Measurements from ENCODE around the gene GRHL1. TPM values are rescaled to one million over a fixed set of nuclear protein-coding genes. Genes with fewer than 3 reads are reported as not detected.

The GRHL1 gene
- total RNA-seq, 4 donors from 2014 or later = 112 to 233 (median 121) TPM

DNA sequence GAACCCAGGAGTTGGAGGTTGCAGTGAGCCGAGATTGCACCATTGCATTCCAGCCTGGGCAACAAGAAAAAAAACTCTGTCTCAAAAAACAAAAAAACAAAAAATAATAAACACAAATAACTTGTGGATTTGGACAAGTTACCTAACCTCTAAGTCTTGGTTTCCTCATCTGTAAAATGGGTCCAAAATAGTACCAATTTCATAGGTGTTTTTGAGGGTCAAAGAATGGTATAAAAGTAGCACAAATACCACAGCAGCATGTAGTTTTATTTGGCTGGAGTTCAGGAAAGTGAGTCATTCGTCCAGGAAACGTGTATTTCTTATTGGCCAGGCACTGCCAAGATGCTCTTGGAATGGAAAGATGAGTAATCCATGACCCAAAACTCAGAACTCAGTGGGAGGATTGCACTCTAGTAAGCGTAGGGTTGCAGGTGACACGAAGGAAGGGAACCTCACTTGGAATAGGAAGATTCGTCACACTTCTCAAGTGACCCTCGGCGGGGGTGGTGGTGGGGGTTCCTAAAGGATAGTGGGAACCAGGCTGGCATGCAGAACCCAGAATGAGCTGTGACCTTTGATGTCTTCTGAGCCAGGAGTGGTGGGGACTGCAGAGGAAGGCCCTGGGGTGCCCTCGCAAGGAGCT is 24.4 kb downstream of the GRHL1 start:
- TF ChIP-seq EP300 (IDR thresholded peaks at IDR 0.05) (no peak), POLR2AphosphoS5 (IDR thresholded peaks at IDR 0.05) (no peak), POLR2A (IDR thresholded peaks at IDR 0.05) (no peak)
- TF ChIP-seq, protein P1, sequence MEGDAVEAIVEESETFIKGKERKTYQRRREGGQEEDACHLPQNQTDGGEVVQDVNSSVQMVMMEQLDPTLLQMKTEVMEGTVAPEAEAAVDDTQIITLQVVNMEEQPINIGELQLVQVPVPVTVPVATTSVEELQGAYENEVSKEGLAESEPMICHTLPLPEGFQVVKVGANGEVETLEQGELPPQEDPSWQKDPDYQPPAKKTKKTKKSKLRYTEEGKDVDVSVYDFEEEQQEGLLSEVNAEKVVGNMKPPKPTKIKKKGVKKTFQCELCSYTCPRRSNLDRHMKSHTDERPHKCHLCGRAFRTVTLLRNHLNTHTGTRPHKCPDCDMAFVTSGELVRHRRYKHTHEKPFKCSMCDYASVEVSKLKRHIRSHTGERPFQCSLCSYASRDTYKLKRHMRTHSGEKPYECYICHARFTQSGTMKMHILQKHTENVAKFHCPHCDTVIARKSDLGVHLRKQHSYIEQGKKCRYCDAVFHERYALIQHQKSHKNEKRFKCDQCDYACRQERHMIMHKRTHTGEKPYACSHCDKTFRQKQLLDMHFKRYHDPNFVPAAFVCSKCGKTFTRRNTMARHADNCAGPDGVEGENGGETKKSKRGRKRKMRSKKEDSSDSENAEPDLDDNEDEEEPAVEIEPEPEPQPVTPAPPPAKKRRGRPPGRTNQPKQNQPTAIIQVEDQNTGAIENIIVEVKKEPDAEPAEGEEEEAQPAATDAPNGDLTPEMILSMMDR (IDR thresholded peaks at IDR 0.05) = no peak
- H3K27me3 ChIP-seq = no peaks in the 10 kb centered on the region
- DNase-seq (ENCODE audit: low spot score in 2 of 2) = no peak
- no peaks in the 10 kb centered on the region for H3K9me3 ChIP-seq
- H3K4me3 ChIP-seq = no peak overlapping the region
- H3K36me3 ChIP-seq = peaks cover 4% of the 10 kb centered on the region
- no peak overlapping the region for H3K27ac ChIP-seq
- 49% methylated on average over 9 of the region's 9 CpGs for WGBS
- H3K4me1 ChIP-seq = peaks cover 43% of the 10 kb centered on the region

DNA sequence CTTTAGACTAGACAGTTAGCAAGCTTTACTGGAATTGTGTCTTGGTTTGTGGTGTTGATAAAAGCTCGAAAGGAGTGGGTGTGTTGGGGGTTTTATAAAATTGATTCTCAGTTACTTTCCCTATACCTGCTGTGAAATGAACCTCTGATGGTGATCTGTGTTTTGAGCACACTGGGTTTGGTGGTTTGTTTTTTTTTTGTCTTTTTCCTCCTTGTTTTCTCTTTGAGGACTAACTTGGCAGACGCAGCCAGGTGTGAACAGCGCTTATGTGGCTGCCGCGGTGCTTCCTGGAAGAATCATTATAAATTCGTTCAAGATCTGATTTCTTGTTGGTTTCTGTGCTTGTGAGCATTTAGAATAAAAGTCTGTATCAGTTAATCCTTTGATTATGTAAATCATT is 28.5 kb downstream of the GRHL1 start:
- H3K4me1 ChIP-seq = peaks cover 33% of the 10 kb centered on the region
- H3K27me3 ChIP-seq = no peaks in the 10 kb centered on the region
- H3K36me3 ChIP-seq = peaks cover 4% of the 10 kb centered on the region
- no peak overlapping the region for H3K4me3 ChIP-seq
- WGBS = 76% methylated on average over 6 of the region's 6 CpGs
- DNase-seq (ENCODE audit: low spot score in 2 of 2) = no peak
- no peak overlapping the region for H3K27ac ChIP-seq
- TF ChIP-seq POLR2AphosphoS5 (IDR thresholded peaks at IDR 0.05) = no peak
- no peak for TF ChIP-seq EP300 (IDR thresholded peaks at IDR 0.05)
- TF ChIP-seq POLR2A (IDR thresholded peaks at IDR 0.05) = no peak
- TF ChIP-seq, protein P1 (IDR thresholded peaks at IDR 0.05) = no peak
- no peaks in the 10 kb centered on the region for H3K9me3 ChIP-seq

DNA sequence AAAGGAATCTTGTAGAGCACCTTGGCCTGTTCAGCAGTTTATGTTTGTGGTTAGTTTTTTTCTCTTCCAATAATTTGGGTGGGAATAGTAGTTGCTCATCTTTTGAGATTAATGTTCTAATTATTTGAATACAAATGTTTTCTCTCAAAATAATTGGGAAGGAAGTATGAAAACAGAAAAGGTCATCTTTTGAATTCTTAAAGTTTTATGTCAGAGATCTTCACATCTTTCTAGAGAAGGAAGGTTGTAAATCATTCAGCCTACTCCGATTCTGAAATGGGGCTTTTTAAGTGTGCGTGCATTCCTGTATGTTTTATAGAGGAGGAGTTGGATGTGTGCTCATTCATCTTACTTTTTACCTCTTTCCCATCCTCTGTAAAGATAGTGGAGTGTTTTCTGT is 29.0 kb downstream of the GRHL1 start:
- TF ChIP-seq, protein P1 (IDR thresholded peaks at IDR 0.05) = no peak
- TF ChIP-seq EP300 (IDR thresholded peaks at IDR 0.05) (no peak), POLR2A (IDR thresholded peaks at IDR 0.05) (no peak), POLR2AphosphoS5 (IDR thresholded peaks at IDR 0.05) (no peak)
- WGBS = 72% methylated on average over 2 of the region's 2 CpGs
- no peaks in the 10 kb centered on the region for H3K27me3 ChIP-seq
- no peaks in the 10 kb centered on the region for H3K9me3 ChIP-seq
- H3K27ac ChIP-seq = peak overlapping the region; percentile 21
- peaks cover 36% of the 10 kb centered on the region for H3K4me1 ChIP-seq
- no peak overlapping the region for H3K4me3 ChIP-seq
- peaks cover 4% of the 10 kb centered on the region for H3K36me3 ChIP-seq
- DNase-seq (ENCODE audit: low spot score in 2 of 2) = no peak

- H3K4me1 ChIP-seq = peaks cover 37% of the 10 kb centered on the region
- TF ChIP-seq EP300 (IDR thresholded peaks at IDR 0.05) = no peak
- TF ChIP-seq, protein P1 (IDR thresholded peaks at IDR 0.05) = no peak
- no peak for TF ChIP-seq POLR2AphosphoS5 (IDR thresholded peaks at IDR 0.05)
- TF ChIP-seq POLR2A (IDR thresholded peaks at IDR 0.05) = no peak
- no peaks in the 10 kb centered on the region for H3K9me3 ChIP-seq
- H3K36me3 ChIP-seq = peaks cover 8% of the 10 kb centered on the region
- 85% methylated on average over 3 of the region's 3 CpGs for WGBS
- H3K4me3 ChIP-seq = no peak overlapping the region
- DNase-seq (ENCODE audit: low spot score in 2 of 2) = no peak
- no peaks in the 10 kb centered on the region for H3K27me3 ChIP-seq
- H3K27ac ChIP-seq = no peak overlapping the region
These were observed 30.2 kb downstream of the GRHL1 start for GRCh38 chr2:9981655-9982054.

GRCh38 chr2:9982248-9982647 is 30.8 kb downstream of the GRHL1 start:
- Histone ChIP-seq H3K4me1 (peaks cover 37% of the 10 kb centered on the region), H3K4me3 (no peak overlapping the region), H3K27me3 (no peaks in the 10 kb centered on the region), H3K9me3 (no peaks in the 10 kb centered on the region), H3K27ac (peak overlapping the region; percentile 8), H3K36me3 (peaks cover 14% of the 10 kb centered on the region)
- 63% methylated on average over 8 of the region's 8 CpGs for WGBS
- no peak for DNase-seq (ENCODE audit: low spot score in 2 of 2)
- TF ChIP-seq, protein P1 (IDR thresholded peaks at IDR 0.05) = no peak
- peak in 2 of 3 donors; percentile 19 to 40 for TF ChIP-seq POLR2AphosphoS5 (IDR thresholded peaks at IDR 0.05)

Data from suprapubic skin (tissue), 4 donors.